Measurements from ENCODE around the gene ARL4D. TPM values are rescaled to one million over a fixed set of nuclear protein-coding genes. Genes with fewer than 3 reads are reported as not detected.
"Not testable (repeated sequence)": the region's sequence is repeated elsewhere in the genome, so short reads cannot be mapped to it uniquely, and the experiment has no call there.

ARL4D gene
- total and polyA plus RNA-seq, 2 experiments from 2014 or later, result 35.3 to 99.9 TPM

- Histone ChIP-seq H3K27ac (no peak overlapping the region), H3K36me3 (replicated peaks; ENCODE audit: insufficient read depth, low read depth) (no peaks in the 10 kb centered on the region), H3K4me3 (no peak overlapping the region), H3K79me2 (peaks cover 5% of the 10 kb centered on the region), H3K4me1 (ENCODE audit: insufficient read depth) (peaks cover 9% of the 10 kb centered on the region), H3K4me2 (no peak overlapping the region), H2AFZ (no peak overlapping the region), H4K20me1 (ENCODE audit: insufficient read depth, poor library complexity, severe bottlenecking) (no peaks in the 10 kb centered on the region), H3K27me3 (no peaks in the 10 kb centered on the region), H3K9me3 (ENCODE audit: low read depth) (no peaks in the 10 kb centered on the region), H3K9me2 (replicated peaks; ENCODE audit: insufficient read depth) (no peaks in the 10 kb centered on the region)
- no peak for TF ChIP-seq EZH2phosphoT487 (IDR thresholded peaks at IDR 0.05; ENCODE audit: low read depth, severe bottlenecking, unreplicated experiment)
- no peak for TF ChIP-seq CTCF (IDR thresholded peaks at IDR 0.05; ENCODE audit: poor library complexity)
- no peak for TF ChIP-seq EZH2 (IDR thresholded peaks at IDR 0.05; ENCODE audit: borderline replicate concordance)
- DNase-seq (ENCODE audit: low spot score), result no peak
- WGBS (ENCODE audit: low lambda C conversion rate, missing lambda C conversion rate), result 88% methylated on average over 6 of the region's 6 CpGs
Observed at GRCh38 chr17:43392397-43392796, 6.4 kb upstream of the ARL4D start.

- no peaks in the 10 kb centered on the region for H3K9me2 ChIP-seq (replicated peaks; ENCODE audit: insufficient read depth)
- H3K4me2 ChIP-seq, result no peak overlapping the region
- no peaks in the 10 kb centered on the region for H4K20me1 ChIP-seq (ENCODE audit: insufficient read depth, poor library complexity, severe bottlenecking)
- peak overlapping the region; percentile 62 for H2AFZ ChIP-seq
- no peaks in the 10 kb centered on the region for H3K27me3 ChIP-seq
- H3K36me3 ChIP-seq (replicated peaks; ENCODE audit: insufficient read depth, low read depth), result no peaks in the 10 kb centered on the region
- H3K4me1 ChIP-seq (ENCODE audit: insufficient read depth), result peaks cover 7% of the 10 kb centered on the region
- no peak overlapping the region for H3K4me3 ChIP-seq
- H3K9me3 ChIP-seq (ENCODE audit: low read depth), result no peaks in the 10 kb centered on the region
- TF ChIP-seq EZH2phosphoT487 (IDR thresholded peaks at IDR 0.05; ENCODE audit: low read depth, severe bottlenecking, unreplicated experiment) (no peak), CTCF (IDR thresholded peaks at IDR 0.05; ENCODE audit: poor library complexity) (peak; percentile 96), EZH2 (IDR thresholded peaks at IDR 0.05; ENCODE audit: borderline replicate concordance) (no peak)
- peaks cover 1% of the 10 kb centered on the region for H3K79me2 ChIP-seq
- WGBS (ENCODE audit: low lambda C conversion rate, missing lambda C conversion rate), result 37% methylated on average over 11 of the region's 11 CpGs
- no peak overlapping the region for H3K27ac ChIP-seq
- peak; percentile 92 for DNase-seq (ENCODE audit: low spot score)
Observed at GRCh38 chr17:43393944-43394482, 4.8 kb upstream of the ARL4D start.

GRCh38 chr17:43394696-43395095, 4.1 kb upstream of the ARL4D start:
- not testable (repeated sequence) for H3K79me2 ChIP-seq; H3K9me3 ChIP-seq (ENCODE audit: low read depth); H3K4me1 ChIP-seq (ENCODE audit: insufficient read depth); H3K36me3 ChIP-seq (replicated peaks; ENCODE audit: insufficient read depth, low read depth); H3K27me3 ChIP-seq; H3K4me3 ChIP-seq; H3K9me2 ChIP-seq (replicated peaks; ENCODE audit: insufficient read depth); DNase-seq (ENCODE audit: low spot score); H4K20me1 ChIP-seq (ENCODE audit: insufficient read depth, poor library complexity, severe bottlenecking); H3K27ac ChIP-seq; H3K4me2 ChIP-seq
- H2AFZ ChIP-seq, result peak overlapping the region; percentile 62
- WGBS (ENCODE audit: low lambda C conversion rate, missing lambda C conversion rate), result 91% methylated on average over 12 of the region's 12 CpGs

- WGBS (ENCODE audit: low lambda C conversion rate, missing lambda C conversion rate), result 90% methylated on average over 6 of the region's 6 CpGs
- no peaks in the 10 kb centered on the region for H3K36me3 ChIP-seq (replicated peaks; ENCODE audit: insufficient read depth, low read depth)
- no peak overlapping the region for H2AFZ ChIP-seq
- no peaks in the 10 kb centered on the region for H3K9me3 ChIP-seq (ENCODE audit: low read depth)
- H3K4me3 ChIP-seq, result no peak overlapping the region
- no peak overlapping the region for H3K4me2 ChIP-seq
- no peaks in the 10 kb centered on the region for H3K9me2 ChIP-seq (replicated peaks; ENCODE audit: insufficient read depth)
- peaks cover 12% of the 10 kb centered on the region for H3K4me1 ChIP-seq (ENCODE audit: insufficient read depth)
- DNase-seq (ENCODE audit: low spot score), result no peak
- no peaks in the 10 kb centered on the region for H3K27me3 ChIP-seq
- TF ChIP-seq EZH2phosphoT487 (IDR thresholded peaks at IDR 0.05; ENCODE audit: low read depth, severe bottlenecking, unreplicated experiment) (no peak), CTCF (IDR thresholded peaks at IDR 0.05; ENCODE audit: poor library complexity) (no peak), EZH2 (IDR thresholded peaks at IDR 0.05; ENCODE audit: borderline replicate concordance) (no peak)
- peaks cover 12% of the 10 kb centered on the region for H3K79me2 ChIP-seq
- H3K27ac ChIP-seq, result no peak overlapping the region
- no peaks in the 10 kb centered on the region for H4K20me1 ChIP-seq (ENCODE audit: insufficient read depth, poor library complexity, severe bottlenecking)
Observed at GRCh38 chr17:43395165-43395564, 3.6 kb upstream of the ARL4D start.
